Stimulated activated CD8-positive, alpha-beta memory T cell treated with anti-CD3 and anti-CD28 coated beads, Interleukin-15, amount 100 ng/mL, for 48 hours (primary cell): ENCODE data around the gene RRAS2.
"Not testable (repeated sequence)": the region's sequence is repeated elsewhere in the genome, so short reads cannot be mapped to it uniquely, and the experiment has no call there.

ENCODE experiments used
- DNase-seq, 2 donors: peaks; one replicate each; pipeline ENCODE4 v3.0.0-alpha.2; 2020; ENCODE audit warnings: low read depth in 2 of 2

RRAS2 gene

DNA sequence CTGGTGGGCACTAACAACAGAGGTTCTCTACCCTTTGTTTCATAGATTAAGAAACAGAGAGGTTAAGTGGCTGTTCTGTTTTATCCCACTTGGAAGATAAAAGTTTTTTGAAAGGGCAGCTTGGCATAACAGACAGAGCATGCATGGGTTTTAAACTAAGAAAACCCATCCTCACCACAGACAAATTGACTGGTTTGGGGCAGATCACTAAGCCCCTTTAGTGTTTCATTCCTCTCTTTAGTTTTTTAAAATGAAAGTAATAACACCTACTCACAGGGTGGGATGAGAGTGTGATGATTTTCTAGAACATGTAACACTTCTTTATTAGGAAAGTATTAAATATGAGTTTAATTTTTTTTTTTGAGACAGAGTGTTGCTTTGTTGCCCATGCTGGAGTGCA lies 12.3 kb upstream of the RRAS2 start:
- DNase-seq, result no peak

- DNase-seq, result no peak
Observed at GRCh38 chr11:14370496-14370895, 11.5 kb upstream of the RRAS2 start.

DNA sequence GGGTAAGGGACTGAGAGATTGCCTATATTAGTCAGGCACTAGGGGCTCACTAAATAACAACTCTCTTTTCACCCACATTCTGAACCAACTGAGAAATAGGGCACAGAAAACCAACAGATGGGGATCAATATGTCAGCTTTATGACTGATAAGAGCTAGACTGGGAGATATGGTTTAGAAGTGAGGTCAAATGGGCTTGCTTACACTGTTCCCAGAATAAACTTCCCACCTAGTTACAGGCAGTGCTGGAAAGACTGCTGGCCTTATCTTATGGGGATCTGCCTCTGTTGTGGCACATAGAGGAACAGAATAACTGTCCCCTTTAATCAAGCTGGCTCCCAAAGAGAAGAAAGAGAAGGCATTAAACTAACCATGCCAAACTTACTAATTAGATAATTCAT lies 10.6 kb upstream of the RRAS2 start:
- no peak for DNase-seq

DNA sequence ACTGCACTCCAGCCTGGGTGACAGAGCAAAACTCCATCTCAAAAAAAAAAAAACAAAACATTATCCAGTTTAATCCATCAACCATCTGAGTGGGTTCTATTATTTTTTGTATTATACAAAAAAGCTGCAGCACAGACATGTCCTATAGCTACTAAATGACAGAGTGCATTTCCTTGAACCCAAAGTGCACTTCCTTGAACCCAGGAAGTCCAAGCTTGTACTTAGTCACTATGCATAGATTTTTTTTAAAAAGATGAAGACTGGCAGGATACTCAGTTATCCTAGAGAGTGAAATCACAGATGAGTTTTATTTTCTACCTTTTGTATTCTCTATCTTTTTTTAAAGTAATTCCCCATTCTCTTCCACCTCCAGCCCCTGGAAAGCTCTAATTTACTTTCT lies 8.0 kb upstream of the RRAS2 start:
- DNase-seq, result no peak

- no peak for DNase-seq
Observed at GRCh38 chr11:14364322-14364721, 5.3 kb upstream of the RRAS2 start.

GRCh38 chr11:14362611-14363010 lies 3.6 kb upstream of the RRAS2 start:
- DNase-seq, result no peak

- DNase-seq, result no peak
Observed at GRCh38 chr11:14361951-14362350, 3.0 kb upstream of the RRAS2 start.

- no peak for DNase-seq
Observed at GRCh38 chr11:14360976-14361375, 2.0 kb upstream of the RRAS2 start.

DNA sequence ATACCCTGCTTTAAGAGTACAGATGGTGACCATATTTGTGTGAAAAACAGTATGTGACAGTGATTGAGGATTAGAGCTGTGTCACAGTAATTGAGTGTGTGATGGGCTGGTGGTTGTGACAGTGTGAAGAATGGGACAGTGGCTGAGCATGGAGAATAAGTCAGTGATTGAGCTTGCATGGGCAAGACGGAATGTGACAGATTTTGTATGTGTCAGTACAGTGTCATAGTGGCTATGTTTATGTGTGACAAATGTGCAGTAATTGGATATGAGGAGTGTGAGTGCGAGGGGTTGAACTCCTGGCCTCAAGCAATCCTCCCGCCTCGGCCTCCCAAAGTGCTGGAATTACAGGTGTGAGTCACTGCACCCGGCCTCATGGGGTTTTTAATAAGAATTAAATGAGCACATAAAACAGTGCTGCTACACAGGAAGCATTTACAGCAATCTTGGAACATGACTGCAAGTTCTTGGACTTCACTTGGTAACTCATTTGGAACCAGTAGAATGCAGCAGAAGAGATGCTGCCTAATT lies 583 bp upstream of the RRAS2 start:
- no peak for DNase-seq

GRCh38 chr11:14357881-14358728 lies 878 bp downstream of the RRAS2 start:
- DNase-seq, result no peak

DNA sequence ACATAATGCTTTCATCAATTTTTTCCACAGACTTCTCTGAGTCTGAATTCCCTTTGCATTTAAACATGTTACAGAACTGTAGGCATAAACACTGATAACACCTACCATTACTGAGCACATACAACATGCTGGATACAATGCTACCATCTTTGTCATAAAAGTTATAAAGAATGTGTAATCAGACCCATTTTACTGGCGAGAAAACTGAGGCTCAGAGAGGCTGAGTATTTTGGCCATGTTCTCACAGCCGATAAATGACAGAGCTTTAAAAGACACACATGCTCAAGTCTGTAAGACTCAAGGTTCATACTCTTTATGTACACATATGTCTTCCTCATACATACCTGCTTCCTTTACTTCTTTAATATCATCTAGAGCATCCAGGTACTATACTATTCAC lies 2.6 kb downstream of the RRAS2 start:
- DNase-seq, result no peak

DNA sequence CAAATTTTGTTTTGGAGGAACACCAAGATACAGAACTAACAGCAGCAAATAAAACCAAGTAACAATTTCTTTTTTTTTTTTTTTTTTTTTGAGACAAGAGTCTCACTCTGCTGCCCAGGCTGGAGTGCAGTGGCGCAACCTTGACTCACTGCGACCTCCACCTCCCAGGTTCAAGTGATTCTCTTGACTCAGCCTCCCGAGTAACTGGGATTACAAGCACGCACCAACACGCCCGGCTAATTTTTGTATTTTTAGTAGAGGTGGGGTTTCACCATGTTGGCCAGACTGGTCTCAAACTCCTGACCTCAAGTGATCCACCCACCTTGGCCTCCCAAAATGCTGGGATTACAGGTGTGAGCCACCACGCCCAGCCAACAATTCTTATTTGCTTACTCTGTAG lies 4.4 kb downstream of the RRAS2 start:
- not testable (repeated sequence) for DNase-seq

DNA sequence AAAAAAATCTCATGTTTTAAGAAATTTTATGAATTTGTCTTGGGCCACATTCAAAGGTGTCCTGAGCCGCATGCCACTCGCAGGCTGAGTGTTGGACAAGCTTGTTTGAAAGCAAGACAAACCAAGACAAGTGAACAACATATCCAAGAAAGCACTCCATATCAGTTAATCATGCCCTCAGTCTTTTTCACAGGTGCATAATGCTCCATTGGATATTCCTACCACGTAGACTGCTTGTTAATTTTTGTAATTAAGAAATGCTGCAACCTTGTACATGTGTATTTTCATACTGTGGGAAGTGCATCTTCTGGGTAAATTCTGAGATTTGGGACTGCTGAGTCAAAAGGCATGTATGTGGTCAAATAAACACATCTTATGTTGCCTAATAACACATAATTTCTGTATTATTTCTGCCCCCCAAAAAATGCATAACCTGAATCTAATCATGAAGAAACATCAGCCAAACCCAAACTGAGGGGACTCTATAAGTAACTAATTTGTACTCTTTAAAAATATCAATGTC lies 8.2 kb downstream of the RRAS2 start:
- no peak for DNase-seq

DNA sequence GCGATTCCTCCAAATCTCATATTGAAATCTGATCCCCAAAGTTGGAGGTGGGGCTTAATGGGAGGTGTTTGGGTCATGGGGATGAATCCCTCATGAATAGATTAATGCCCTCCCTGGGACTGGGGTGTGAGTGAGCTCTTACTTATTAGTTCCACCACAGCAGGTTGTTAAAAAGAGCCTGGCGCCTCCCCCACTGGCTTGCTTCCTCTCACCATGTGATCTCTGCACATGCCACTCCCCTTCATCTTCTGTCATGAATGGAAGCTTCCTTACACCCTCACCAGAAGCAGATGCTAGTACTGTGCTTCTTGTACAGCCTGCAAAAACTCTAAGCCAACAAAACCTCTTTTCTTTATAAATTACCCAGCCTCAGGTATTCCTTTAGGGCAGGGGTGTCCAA lies 8.8 kb downstream of the RRAS2 start:
- DNase-seq, result no peak

DNA sequence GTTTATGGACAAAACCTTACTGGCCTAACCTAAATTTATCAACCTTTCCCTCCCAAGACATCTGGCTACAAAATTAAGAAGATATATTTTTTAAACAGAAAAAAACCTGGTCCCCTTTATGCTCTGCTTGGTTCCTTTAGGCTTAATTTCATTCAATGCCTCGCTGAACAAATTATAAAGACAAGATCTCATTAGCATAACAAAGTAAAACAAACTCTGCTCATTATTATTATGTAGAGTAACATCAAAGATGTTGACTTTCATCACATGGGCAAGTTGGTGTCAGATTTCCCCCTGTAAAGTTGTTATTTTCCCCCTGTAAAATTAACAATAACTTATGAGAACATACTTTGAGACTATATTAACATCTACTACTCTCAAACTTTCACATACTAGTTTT lies 11.0 kb downstream of the RRAS2 start:
- DNase-seq, result no peak

DNA sequence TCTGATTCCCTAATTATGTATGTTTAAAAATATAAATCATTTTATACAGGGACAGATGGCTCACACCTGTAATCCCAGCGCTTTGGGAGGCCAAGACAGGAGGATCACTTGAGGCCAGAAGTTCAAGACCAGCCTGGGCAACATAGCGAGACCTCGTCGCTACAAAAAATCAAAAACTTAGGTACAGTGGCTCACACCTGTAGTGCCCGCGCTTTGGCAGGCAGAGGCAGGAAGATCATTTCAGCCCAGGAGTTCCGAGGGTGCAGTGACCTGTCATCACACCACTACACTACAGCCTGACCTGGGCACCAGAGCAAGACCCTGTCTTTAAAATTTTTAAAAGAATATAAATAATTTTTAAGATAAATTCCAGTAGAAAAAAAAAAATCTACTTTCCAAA lies 11.5 kb downstream of the RRAS2 start:
- DNase-seq, result no peak

- no peak for DNase-seq
Observed at GRCh38 chr11:14346303-14346955, 12.6 kb downstream of the RRAS2 start.

DNA sequence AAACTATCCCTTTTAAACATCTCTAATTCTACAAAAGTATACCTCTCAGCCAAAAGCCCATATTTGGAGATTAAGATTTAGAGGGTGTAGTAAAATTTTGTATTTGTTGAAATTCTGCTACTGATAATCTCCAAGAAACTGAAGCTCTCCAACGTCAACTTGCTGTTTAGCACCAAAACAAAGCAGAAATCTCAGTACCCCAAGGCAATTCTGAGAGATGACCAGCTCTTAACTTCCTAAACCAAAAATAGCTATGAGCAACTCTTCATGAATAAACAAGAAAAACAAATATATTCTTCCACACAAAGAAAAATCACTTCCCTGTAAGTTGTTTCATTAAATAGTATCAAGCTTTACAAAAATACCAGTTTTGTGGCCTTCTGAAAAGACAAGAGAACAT lies 13.3 kb downstream of the RRAS2 start:
- no peak for DNase-seq

- DNase-seq, result not testable (repeated sequence)
Observed at GRCh38 chr11:14345016-14345415, 14.0 kb downstream of the RRAS2 start.

GRCh38 chr11:14342906-14343305 lies 16.1 kb downstream of the RRAS2 start:
- DNase-seq, result no peak

DNA sequence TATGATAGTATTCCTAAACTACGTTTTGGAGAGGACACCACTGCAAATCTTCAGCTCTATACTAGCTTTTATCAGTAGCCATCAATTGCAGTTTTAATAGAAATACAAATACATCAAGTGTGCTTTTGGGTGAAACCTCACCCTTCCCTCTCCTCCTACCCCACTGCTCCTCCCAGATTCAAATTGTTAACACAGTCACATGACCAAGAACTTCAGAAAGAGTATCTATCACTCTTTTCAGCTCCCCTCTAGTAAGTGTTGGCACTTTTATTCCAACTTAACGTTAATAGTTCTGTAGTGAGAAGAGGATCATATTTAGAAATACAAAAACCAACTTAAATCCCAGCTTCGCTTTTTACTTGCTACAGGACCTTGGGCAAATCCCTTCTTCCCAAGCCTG lies 17.0 kb downstream of the RRAS2 start:
- no peak for DNase-seq

DNA sequence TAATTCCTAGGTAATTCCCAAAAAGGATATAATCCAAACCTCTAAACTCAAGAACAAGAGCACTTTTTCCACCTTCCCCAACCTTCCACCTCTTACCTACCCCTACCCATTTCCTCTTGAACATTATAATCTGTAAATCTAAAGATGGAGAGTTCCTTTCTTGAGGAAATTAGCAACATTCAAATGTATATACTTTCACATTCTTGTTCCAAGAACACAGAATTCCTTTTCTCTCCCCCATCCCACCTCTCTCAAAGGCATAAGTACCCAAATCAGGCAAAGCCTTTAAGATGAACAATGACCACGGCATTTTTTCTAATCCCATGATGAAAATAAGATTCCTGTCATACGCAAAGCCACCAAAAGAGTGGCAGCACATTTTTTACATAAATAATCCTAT lies 18.3 kb downstream of the RRAS2 start:
- no peak for DNase-seq

GRCh38 chr11:14339356-14339755 lies 19.6 kb downstream of the RRAS2 start:
- no peak for DNase-seq
